IMR-90 (cell line): ENCODE measurements around the gene DBP. TPM values are rescaled to one million over a fixed set of nuclear protein-coding genes. Genes with fewer than 3 reads are reported as not detected.

ENCODE experiments used
- ATAC-seq: fragments of 200-7000 bp; cut with Tn5 transposase; 2 replicates; pipeline ENCODE4 v1.9.1; 2020; ENCODE audit warnings: low read depth, mild to moderate bottlenecking, moderate library complexity
- BruUV-seq: library from RNA; stranded (reverse); fragments of 400-500 nt; replicated peaks from 2 replicates; lab custom pipeline; 2021; lab: Mats Ljungman, UMichigan
- CTCF ChIA-PET: fragments of 300-600 bp; formaldehyde crosslinking; extraction: SDS; loops from one replicate; lab custom pipeline; 2021; ENCODE audit warnings: antibody characterized with exemption; lab: Yijun Ruan, JAX
- POLR2A ChIA-PET: fragments of 300-600 bp; sonication (Branson Sonifier 250); formaldehyde crosslinking; loops from one replicate; lab custom pipeline; 2022; ENCODE audit warnings: antibody characterized with exemption; ENCODE audit not compliant: unreplicated experiment; lab: Charles Lee
- DNase-seq: peaks from one replicate; pipeline ENCODE4 v3.0.0; 2013
- H2AFZ ChIP-seq: replicated peaks from 2 replicates; pipeline ENCODE3; 2013; ENCODE audit warnings: low read length, mild to moderate bottlenecking; ENCODE audit not compliant: poor library complexity
- H2AK5ac ChIP-seq: 2 replicates; pipeline ENCODE4 v1.6.1; 2013; ENCODE audit warnings: low read depth, low read length, inconsistent platforms
- H2AK9ac ChIP-seq: replicated peaks from 2 replicates; pipeline ENCODE3; 2013; ENCODE audit warnings: mild to moderate bottlenecking, low read depth, low read length, moderate library complexity; ENCODE audit not compliant: poor library complexity
- H2BK120ac ChIP-seq: 2 replicates; pipeline ENCODE4 v1.6.1; 2013; ENCODE audit warnings: low read depth, low read length, inconsistent platforms
- H2BK15ac ChIP-seq: 3 replicates; pipeline ENCODE4 v1.6.1; 2013; ENCODE audit warnings: low read depth, low read length, inconsistent platforms
- H2BK20ac ChIP-seq: 2 replicates; pipeline ENCODE4 v1.6.1; 2013; ENCODE audit warnings: low read depth, mild to moderate bottlenecking, inconsistent platforms, low read length, moderate library complexity
- H2BK5ac ChIP-seq: 2 replicates; pipeline ENCODE4 v1.6.1; 2013; ENCODE audit warnings: mild to moderate bottlenecking, low read depth, low read length, inconsistent platforms; ENCODE audit not compliant: poor library complexity, severe bottlenecking
- H3K14ac ChIP-seq: replicated peaks from 2 replicates; pipeline ENCODE4 v1.6.1; 2013; ENCODE audit warnings: low read depth, low read length, inconsistent platforms
- H3K18ac ChIP-seq: 2 replicates; pipeline ENCODE4 v1.6.1; 2013; ENCODE audit warnings: low read depth, low read length, control low read depth
- H3K23ac ChIP-seq: 2 replicates; pipeline ENCODE4 v1.6.1; 2013; ENCODE audit warnings: low read depth, low read length, inconsistent platforms
- H3K27ac ChIP-seq: 2 replicates; pipeline ENCODE4 v1.5.1; 2013; ENCODE audit warnings: mild to moderate bottlenecking, control low read depth, low read length; ENCODE audit not compliant: insufficient read depth
- H3K27me3 ChIP-seq: 2 replicates; pipeline ENCODE4 v1.6.1; 2013; ENCODE audit warnings: low read length; ENCODE audit not compliant: control insufficient read depth, insufficient read depth
- H3K36me3 ChIP-seq: 2 replicates; pipeline ENCODE4 v1.6.1; 2013; ENCODE audit warnings: low read length, mixed read lengths; ENCODE audit not compliant: control insufficient read depth, insufficient read depth
- H3K4ac ChIP-seq: 2 replicates; pipeline ENCODE4 v1.6.1; 2013; ENCODE audit warnings: low read depth, low read length, inconsistent platforms
- H3K4me1 ChIP-seq: 2 replicates; pipeline ENCODE4 v1.6.1; 2013; ENCODE audit warnings: low read length, mixed read lengths; ENCODE audit not compliant: control insufficient read depth, insufficient read depth
- H3K4me2 ChIP-seq: 2 replicates; pipeline ENCODE4 v1.6.1; 2013; ENCODE audit warnings: low read depth, mild to moderate bottlenecking, control low read depth, low read length, moderate library complexity
- H3K4me3 ChIP-seq: 2 replicates; pipeline ENCODE4 v1.5.1; 2013; ENCODE audit warnings: low read depth, mild to moderate bottlenecking, control low read depth, low read length, moderate library complexity; ENCODE audit not compliant: insufficient read depth
- H3K56ac ChIP-seq: 2 replicates; pipeline ENCODE4 v1.6.1; 2013; ENCODE audit warnings: low read length, inconsistent platforms; ENCODE audit not compliant: insufficient read depth; ENCODE audit errors: extremely low read depth
- H3K79me1 ChIP-seq, 2 experiments: 2 replicates each; pipeline ENCODE4 v1.6.1; 2013; ENCODE audit warnings: low read length in 2 of 2, inconsistent platforms in 1 of 2, low read depth in 1 of 2
- H3K9ac ChIP-seq: 2 replicates; pipeline ENCODE4 v1.6.1; 2013; ENCODE audit warnings: low read depth, low read length, control low read depth
- H3K9me1 ChIP-seq: 2 replicates; pipeline ENCODE4 v1.6.1; 2013; ENCODE audit warnings: low read length, inconsistent platforms; ENCODE audit not compliant: insufficient read depth
- H3K9me3 ChIP-seq: 2 replicates; pipeline ENCODE4 v1.6.1; 2013; ENCODE audit warnings: low read length; ENCODE audit not compliant: control insufficient read depth, insufficient read depth
- H4K20me1 ChIP-seq: 2 replicates; pipeline ENCODE4 v1.6.1; 2013; ENCODE audit warnings: low read length, inconsistent platforms; ENCODE audit not compliant: insufficient read depth
- H4K5ac ChIP-seq: 2 replicates; pipeline ENCODE4 v1.6.1; 2013; ENCODE audit warnings: mild to moderate bottlenecking, low read depth, low read length, control low read depth
- H4K8ac ChIP-seq, 2 experiments: 2 replicates each; pipeline ENCODE4 v1.6.1; 2013; ENCODE audit warnings: low read depth in 2 of 2, low read length in 2 of 2, control low read depth in 1 of 2, inconsistent platforms in 1 of 2
- H4K91ac ChIP-seq: 2 replicates; pipeline ENCODE4 v1.6.1; 2013; ENCODE audit warnings: low read depth, low read length, inconsistent platforms; ENCODE audit not compliant: insufficient read depth
- CEBPB ChIP-seq: IDR thresholded peaks from 2 replicates; pipeline ENCODE4 v1.6.1; 2012; ENCODE audit warnings: low read depth, low read length, improper control_type of control experiment
- CHD1 ChIP-seq: IDR thresholded peaks from 2 replicates; pipeline ENCODE4 v1.6.1; 2012; ENCODE audit warnings: low read depth, low read length, improper control_type of control experiment
- CTCF ChIP-seq: conservative IDR thresholded peaks from 2 replicates; pipeline ENCODE4 v1.5.1; 2012; ENCODE audit warnings: mild to moderate bottlenecking, low read depth, low read length, improper control_type of control experiment
- ELK1 ChIP-seq: fragments of 150-350 bp; IDR thresholded peaks from 2 replicates; pipeline ENCODE4 v1.6.1; 2016; ENCODE audit warnings: low read depth, mild to moderate bottlenecking, low read length, moderate library complexity, borderline replicate concordance
- MXI1 ChIP-seq: IDR thresholded peaks from 2 replicates; pipeline ENCODE4 v1.6.1; 2012; ENCODE audit warnings: low read depth, mild to moderate bottlenecking, low read length, moderate library complexity, borderline replicate concordance
- NFE2L2 ChIP-seq: fragments of 150-350 bp; IDR thresholded peaks from 2 replicates; pipeline ENCODE4 v1.6.1; 2016; ENCODE audit warnings: low read depth, mild to moderate bottlenecking, low read length
- POLR2A ChIP-seq: IDR thresholded peaks from 2 replicates; pipeline ENCODE4 v1.6.1; 2012; ENCODE audit warnings: mild to moderate bottlenecking, low read depth, low read length
- RFX5 ChIP-seq: IDR thresholded peaks from 2 replicates; pipeline ENCODE4 v1.8.0; 2012; ENCODE audit warnings: low read depth, mild to moderate bottlenecking, low read length, moderate library complexity
- USF2 ChIP-seq: fragments of 150-350 bp; IDR thresholded peaks from 2 replicates; pipeline ENCODE4 v1.6.1; 2017; ENCODE audit warnings: mild to moderate bottlenecking, antibody characterized with exemption, low read length, low read depth
- WGBS, 2 experiments: methylation state at CpG; one replicate each; pipeline versions ENCODE4 v1.1.5 to v1.1.7; 2013; ENCODE audit warnings: missing lambda C conversion rate in 2 of 2; ENCODE audit not compliant: insufficient read length in 1 of 2; ENCODE audit errors: extremely low coverage in 2 of 2; 5-methylcytosine and 5-hydroxymethylcytosine counted together
- dilution Hi-C: fragments of 300-500 bp; cut with HindIII; formaldehyde crosslinking; loops from one replicate; pipeline ENCODE4 v1.14.3; 2018; ENCODE audit warnings: low sequenced_read_pairs; ENCODE audit not compliant: unreplicated experiment
- in situ Hi-C: fragments of 300-500 bp; cut with MboI; formaldehyde crosslinking; loops from 3 replicates; pipeline ENCODE4 v1.14.3; 2019; ENCODE audit warnings: low sequenced_read_pairs, inconsistent platforms, mixed read lengths
- intact Hi-C: fragments of 100-400 bp; cut with micrococcal nuclease; formaldehyde crosslinking; loops from 2 replicates; pipeline ENCODE4 v1.10.0; 2022
- polyA plus RNA-seq, 3 experiments: library from polyadenylated mRNA; depleted of rRNA; stranded (reverse); fragments of >200 nt; gene quantifications; 2 replicates each; pipeline ENCODE4 v1.2.3, GENCODE V29; 2012; ENCODE audit warnings: low replicate concordance in 1 of 3
- total RNA-seq: library from RNA; depleted of rRNA; stranded (reverse); fragments of >200 nt; gene quantifications from 2 replicates; pipeline ENCODE4 v1.2.3, GENCODE V29; 2012

The DBP gene
- total and polyA plus RNA-seq, 2 of the 4 experiments (the other 2 are of a cell fraction) = 3.0 to 3.6 TPM

- Histone ChIP-seq H3K14ac (peak overlapping the region; percentile 56; the same call in 1 of the 2 replicates), H3K9ac (peak overlapping the region; percentile 50; the same call in 1 of the 2 replicates), H3K27ac (peak overlapping the region; percentile 53), H4K5ac (peak overlapping the region; percentile 84), H3K4me1 (peaks cover 39% of the 10 kb centered on the region), H4K91ac (peak overlapping the region; percentile 94), H4K20me1 (peaks cover 4% of the 10 kb centered on the region; the same call in 1 of the 2 replicates), H3K79me1 (peaks cover 0 to 18% of the 10 kb centered on the region in 2 experiments; a peak in 3 of 4 replicates), H3K18ac (peak overlapping the region; percentile 62), H3K4me2 (peak overlapping the region; percentile 91), H2AK9ac (peak overlapping the region; percentile 94), H2BK15ac (peak overlapping the region; percentile 72; the same call in 2 of the 3 replicates), H2BK120ac (peak overlapping the region; percentile 61), H3K27me3 (no peaks in the 10 kb centered on the region), H3K23ac (peak overlapping the region; percentile 52; the same call in 1 of the 2 replicates), H3K36me3 (no peaks in the 10 kb centered on the region; the same call in 1 of the 2 replicates), H2BK20ac (peak overlapping the region; percentile 22), H2AFZ (peak overlapping the region; percentile 91), H4K8ac (peak overlapping the region; percentile 92 to 99), H3K56ac (peak overlapping the region; percentile 6; the same call in 1 of the 2 replicates), H3K9me3 (no peaks in the 10 kb centered on the region), H3K4me3 (peak overlapping the region; percentile 62), H3K9me1 (peaks cover 28% of the 10 kb centered on the region), H2BK5ac (peak overlapping the region; percentile 56), H2AK5ac (peak overlapping the region; percentile 90), H3K4ac (peak overlapping the region; percentile 82)
- TF ChIP-seq POLR2A = no peak
- TF ChIP-seq CTCF = no peak
- no peak for TF ChIP-seq NFE2L2
- no peak for TF ChIP-seq MXI1
- TF ChIP-seq CEBPB = no peak
- no peak for TF ChIP-seq RFX5
- no peak for TF ChIP-seq USF2
- no peak for TF ChIP-seq ELK1
- no peak for TF ChIP-seq CHD1
- POLR2A ChIA-PET = no interaction called here
- CTCF ChIA-PET = no interaction called here
- BruUV-seq = no TSS peak
- dilution Hi-C loops (no loop called here), in situ Hi-C loops (no loop called here), intact Hi-C loops (no loop called here)
- WGBS, 2 experiments = 11% methylated on average over 13 of the region's 67 CpGs; no CpG with 5 or more reads in 1 of the 2 experiments
- DNase-seq (no peak), ATAC-seq (peak; percentile 7; the same call in 1 of the 2 replicates)
These were observed 1.8 kb downstream of the DBP start for GRCh38 chr19:48635263-48635965.
